ENCODE results near the gene SPG11.

The SPG11 gene

DNA sequence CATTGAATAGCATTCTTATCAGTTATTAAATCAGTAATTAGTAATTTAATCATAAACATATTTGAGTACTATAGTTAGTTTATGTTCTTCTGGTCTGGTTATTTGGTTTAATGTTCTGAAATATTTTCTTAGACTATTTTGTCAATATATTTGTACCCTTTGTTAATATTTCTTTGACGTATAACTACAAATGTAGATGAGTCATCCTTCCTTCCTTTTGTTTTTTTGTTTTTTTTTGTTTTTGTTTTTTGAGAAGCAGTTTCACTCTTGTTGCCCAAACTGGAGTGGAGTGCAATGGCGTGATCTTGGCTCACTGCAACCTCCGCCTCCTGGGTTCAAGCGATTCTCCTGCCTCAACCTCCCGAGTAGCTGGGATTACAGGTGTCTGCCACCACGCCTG is 143.9 kb downstream of the SPG11 start:
- DNase-seq (ENCODE audit: low read depth): no peak

GRCh38 chr15:44516436-44516835 is 147.0 kb downstream of the SPG11 start:
- DNase-seq (ENCODE audit: low read depth): no peak
